ENCODE measurements around the gene SPAG6. TPM values are rescaled to one million over a fixed set of nuclear protein-coding genes. Genes with fewer than 3 reads are reported as not detected.

The SPAG6 gene
- total and polyA plus RNA-seq, 2 of the 4 experiments (the other 2 are of a cell fraction) = not detected

DNA sequence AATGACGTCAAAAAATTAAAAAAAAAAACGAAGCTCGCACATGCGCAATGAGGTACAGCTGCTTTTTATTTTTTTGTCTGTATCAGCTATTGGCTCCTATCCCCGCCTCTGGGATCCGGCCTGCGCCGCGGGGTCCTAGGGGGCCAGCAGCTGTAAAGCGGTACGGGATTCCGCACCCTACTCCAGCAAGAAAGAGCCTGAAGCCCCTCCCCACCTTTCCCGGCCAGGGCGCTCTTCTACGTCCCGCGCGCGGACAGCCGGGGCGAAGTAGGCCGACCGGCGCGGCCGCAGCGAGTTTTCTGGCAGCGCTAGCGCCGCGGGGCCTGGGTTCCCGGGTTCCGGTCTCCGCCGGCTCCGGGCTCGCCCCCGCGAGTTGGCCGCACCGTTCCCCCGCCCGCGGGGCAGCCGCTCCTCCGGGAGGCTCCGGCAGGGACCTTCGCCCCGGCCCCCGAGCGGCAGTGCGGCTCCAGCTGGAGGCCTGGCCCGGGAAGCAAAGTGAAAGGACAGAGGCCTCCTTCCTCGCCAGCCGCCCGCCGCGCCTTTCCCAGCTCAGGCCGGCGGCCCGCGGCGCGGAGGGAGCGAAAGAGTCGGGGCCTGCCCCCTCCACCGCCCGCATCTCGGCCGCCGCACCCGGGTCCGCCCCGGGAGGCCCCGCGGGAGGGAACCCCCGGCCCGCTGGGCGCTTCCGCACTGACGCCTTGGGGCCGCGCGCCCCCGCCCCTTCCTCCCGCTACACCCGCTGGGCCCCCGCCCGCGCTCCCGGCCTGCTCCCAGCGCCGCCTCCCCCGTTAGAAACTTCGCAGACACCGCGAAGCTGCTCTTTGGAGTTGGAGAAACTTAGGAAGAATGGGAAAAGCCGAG, 4.7 kb upstream of the SPAG6 start (continued):
- TF ChIP-seq RCOR1 (IDR thresholded peaks at IDR 0.05; ENCODE audit: insufficient replicate concordance, low read length) = no peak
- no peak for TF ChIP-seq RAD21 (IDR thresholded peaks at IDR 0.05; ENCODE audit: low read length)

DNA sequence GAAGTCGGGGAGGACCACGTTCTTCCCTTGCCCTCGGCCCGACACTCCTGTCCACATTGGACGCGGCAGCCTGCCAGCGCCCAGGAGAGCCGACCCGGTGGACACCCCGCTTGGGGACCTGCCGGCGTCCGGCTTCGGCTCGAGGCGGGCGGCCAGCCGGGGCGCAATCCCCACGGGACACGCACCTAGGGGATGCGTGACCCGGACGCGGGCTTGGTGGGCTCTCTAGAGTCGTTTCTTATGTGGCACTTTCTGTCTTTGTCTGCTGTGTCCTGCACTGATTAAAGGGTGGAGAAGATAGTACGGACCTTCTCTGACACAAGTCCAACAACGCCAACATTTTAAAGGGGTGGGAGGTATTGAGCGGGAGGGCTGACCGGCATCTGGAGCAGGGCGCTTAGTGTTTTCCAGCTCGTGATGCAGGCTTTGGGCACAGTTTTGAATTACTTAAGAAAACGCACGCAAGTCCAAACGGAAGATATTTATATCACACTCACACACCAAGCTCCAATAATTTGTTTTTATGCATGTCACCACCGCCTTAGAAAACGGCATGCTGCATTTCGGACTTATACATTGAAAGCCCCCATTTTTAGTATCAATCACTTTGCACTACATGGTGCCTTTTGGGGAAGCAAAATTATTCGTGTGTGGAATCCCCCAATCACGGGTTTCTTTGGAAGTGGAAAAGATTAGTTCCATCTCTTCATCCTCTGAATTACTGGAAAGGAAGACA, 3.9 kb upstream of the SPAG6 start:
- Histone ChIP-seq H3K27ac (ENCODE audit: insufficient read depth, low read length) (peak overlapping the region; percentile 21; the same call in 1 of the 2 replicates), H2BK15ac (ENCODE audit: low read depth, low read length) (no peak overlapping the region), H4K8ac (ENCODE audit: low read depth in 2 of 2, low read length in 2 of 2) (peak overlapping the region; percentile 21 to 71; a peak in 3 of 4 replicates), H4K5ac (ENCODE audit: low read depth, low read length) (peak overlapping the region; percentile 77; the same call in 1 of the 2 replicates), H4K20me1 (ENCODE audit: insufficient read depth, low read length) (no peaks in the 10 kb centered on the region), H3K23ac (ENCODE audit: low read depth, low read length) (peak overlapping the region; percentile 46), H3K36me3 (ENCODE audit: control insufficient read depth, insufficient read depth, low read length) (no peaks in the 10 kb centered on the region), H4K91ac (ENCODE audit: insufficient read depth, low read depth, low read length) (no peak overlapping the region), H3K56ac (ENCODE audit: extremely low read depth, insufficient read depth, low read length) (no peak overlapping the region), H3K4me2 (ENCODE audit: low read depth, low read length) (peak overlapping the region; percentile 94), H3K79me1 (ENCODE audit: low read depth in 1 of 2, low read length in 2 of 2) (no peaks in the 10 kb centered on the region), H3K9me1 (ENCODE audit: insufficient read depth, low read length) (no peaks in the 10 kb centered on the region), H2AK5ac (ENCODE audit: low read depth, low read length) (no peak overlapping the region), H3K14ac (replicated peaks; ENCODE audit: low read depth, low read length) (peak overlapping the region; percentile 53; the same call in 1 of the 2 replicates), H3K4me1 (ENCODE audit: control insufficient read depth, insufficient read depth, low read length) (no peaks in the 10 kb centered on the region), H3K4ac (ENCODE audit: low read depth, low read length) (no peak overlapping the region; the same call in 1 of the 2 replicates), H2AK9ac (replicated peaks; ENCODE audit: low read depth, low read length, poor library complexity) (peak overlapping the region; percentile 57), H2BK5ac (ENCODE audit: low read depth, low read length, poor library complexity, severe bottlenecking) (no peak overlapping the region), H3K18ac (ENCODE audit: low read depth, low read length) (no peak overlapping the region), H3K9ac (ENCODE audit: low read depth, low read length) (peak overlapping the region; percentile 47), H3K9me3 (ENCODE audit: control insufficient read depth, insufficient read depth, low read length) (peaks cover 17% of the 10 kb centered on the region), H3K27me3 (ENCODE audit: control insufficient read depth, insufficient read depth, low read length) (peaks cover 66% of the 10 kb centered on the region), H3K4me3 (ENCODE audit: insufficient read depth, low read depth, low read length) (peak overlapping the region; percentile 74), H2BK120ac (ENCODE audit: low read depth, low read length) (no peak overlapping the region), H2BK20ac (ENCODE audit: low read depth, low read length) (no peak overlapping the region), H2AFZ (replicated peaks; ENCODE audit: low read length, poor library complexity) (peak overlapping the region; percentile 93)
- ATAC-seq (ENCODE audit: low read depth) (peak; percentile 28; the same call in 1 of the 2 replicates), DNase-seq (peak; percentile 15)
- no TSS peak for BruUV-seq (replicated peaks)
- in situ Hi-C loops (cut with MboI; ENCODE audit: low sequenced_read_pairs) = no loop called here
- POLR2A ChIA-PET (ENCODE audit: unreplicated experiment) = interaction anchor here (0.8 kb wide), 1 partner anchor 9 kb away, joined by 5 read pairs; no protein-coding TSS in a partner anchor
- WGBS, 2 experiments (ENCODE audit: extremely low coverage in 2 of 2, insufficient read length in 1 of 2) = 3% methylated on average over 20 of the region's 40 CpGs; no CpG with 5 or more reads in 1 of the 2 experiments
- CTCF ChIA-PET = no interaction called here
- intact Hi-C loops (cut with micrococcal nuclease) = loop anchor here (2.0 to 5.0 kb wide), 3 partner anchors 95 to 646 kb away; partner anchors contain the start of gene PIP4K2A
- dilution Hi-C loops (cut with HindIII; ENCODE audit: low sequenced_read_pairs, unreplicated experiment) = no loop called here
- TF ChIP-seq, protein P1, sequence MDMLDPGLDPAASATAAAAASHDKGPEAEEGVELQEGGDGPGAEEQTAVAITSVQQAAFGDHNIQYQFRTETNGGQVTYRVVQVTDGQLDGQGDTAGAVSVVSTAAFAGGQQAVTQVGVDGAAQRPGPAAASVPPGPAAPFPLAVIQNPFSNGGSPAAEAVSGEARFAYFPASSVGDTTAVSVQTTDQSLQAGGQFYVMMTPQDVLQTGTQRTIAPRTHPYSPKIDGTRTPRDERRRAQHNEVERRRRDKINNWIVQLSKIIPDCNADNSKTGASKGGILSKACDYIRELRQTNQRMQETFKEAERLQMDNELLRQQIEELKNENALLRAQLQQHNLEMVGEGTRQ (IDR thresholded peaks at IDR 0.05; ENCODE audit: low read depth, low read length) = no peak
- TF ChIP-seq RAD21 (IDR thresholded peaks at IDR 0.05; ENCODE audit: low read length) = no peak
- no peak for TF ChIP-seq NFE2L2 (IDR thresholded peaks at IDR 0.05; ENCODE audit: low read depth, low read length)
- TF ChIP-seq POLR2A (IDR thresholded peaks at IDR 0.05; ENCODE audit: low read depth, low read length) = no peak
- TF ChIP-seq FOS (IDR thresholded peaks at IDR 0.05; ENCODE audit: low read depth, low read length) = no peak
- TF ChIP-seq MAFK (IDR thresholded peaks at IDR 0.05; ENCODE audit: low read depth, low read length) = no peak
- TF ChIP-seq BHLHE40 (IDR thresholded peaks at IDR 0.05; ENCODE audit: low read depth, low read length) = no peak
- no peak for TF ChIP-seq RFX5 (IDR thresholded peaks at IDR 0.05; ENCODE audit: low read depth, low read length)
- no peak for TF ChIP-seq CEBPB (IDR thresholded peaks at IDR 0.05; ENCODE audit: low read depth, low read length)
- TF ChIP-seq, protein P2, sequence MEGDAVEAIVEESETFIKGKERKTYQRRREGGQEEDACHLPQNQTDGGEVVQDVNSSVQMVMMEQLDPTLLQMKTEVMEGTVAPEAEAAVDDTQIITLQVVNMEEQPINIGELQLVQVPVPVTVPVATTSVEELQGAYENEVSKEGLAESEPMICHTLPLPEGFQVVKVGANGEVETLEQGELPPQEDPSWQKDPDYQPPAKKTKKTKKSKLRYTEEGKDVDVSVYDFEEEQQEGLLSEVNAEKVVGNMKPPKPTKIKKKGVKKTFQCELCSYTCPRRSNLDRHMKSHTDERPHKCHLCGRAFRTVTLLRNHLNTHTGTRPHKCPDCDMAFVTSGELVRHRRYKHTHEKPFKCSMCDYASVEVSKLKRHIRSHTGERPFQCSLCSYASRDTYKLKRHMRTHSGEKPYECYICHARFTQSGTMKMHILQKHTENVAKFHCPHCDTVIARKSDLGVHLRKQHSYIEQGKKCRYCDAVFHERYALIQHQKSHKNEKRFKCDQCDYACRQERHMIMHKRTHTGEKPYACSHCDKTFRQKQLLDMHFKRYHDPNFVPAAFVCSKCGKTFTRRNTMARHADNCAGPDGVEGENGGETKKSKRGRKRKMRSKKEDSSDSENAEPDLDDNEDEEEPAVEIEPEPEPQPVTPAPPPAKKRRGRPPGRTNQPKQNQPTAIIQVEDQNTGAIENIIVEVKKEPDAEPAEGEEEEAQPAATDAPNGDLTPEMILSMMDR (conservative IDR thresholded peaks at IDR 0.05; ENCODE audit: low read depth, low read length) = no peak
- no peak for TF ChIP-seq MAZ (IDR thresholded peaks at IDR 0.05; ENCODE audit: borderline replicate concordance, low read depth, low read length)
